CD4-positive, CD25-positive, alpha-beta regulatory T cell (primary cell): ENCODE data around the gene ZYG11A. TPM values are rescaled to one million over a fixed set of nuclear protein-coding genes. Genes with fewer than 3 reads are reported as not detected.
"Not testable (repeated sequence)": the region's sequence is repeated elsewhere in the genome, so short reads cannot be mapped to it uniquely, and the experiment has no call there.

Experiments
- ATAC-seq, 2 donors: fragments of 150-1000 bp; cut with Tn5 transposase; one replicate each; pipeline ENCODE4 v1.10.0; 2021; ENCODE audit warnings: low read depth in 2 of 2, moderate number of reproducible peaks in 2 of 2, moderate library complexity in 1 of 2
- DNase-seq, 3 donors: peaks; one replicate each; pipeline versions ENCODE4 v3.0.0 to v3.0.0-alpha.2; 2012 to 2022; ENCODE audit warnings: mixed read lengths in 1 of 3
- H3K27ac ChIP-seq: one replicate; pipeline ENCODE4 v1.7.0; 2013; ENCODE audit warnings: mild to moderate bottlenecking, low read length; ENCODE audit not compliant: insufficient read depth, poor library complexity, severe bottlenecking
- H3K27me3 ChIP-seq: one replicate; pipeline ENCODE4 v1.7.0; 2013; ENCODE audit warnings: low read length; ENCODE audit not compliant: control insufficient read depth, insufficient read depth
- H3K36me3 ChIP-seq: one replicate; pipeline ENCODE4 v1.7.0; 2013; ENCODE audit warnings: mild to moderate bottlenecking, low read length, moderate library complexity; ENCODE audit not compliant: control insufficient read depth, insufficient read depth
- H3K4me1 ChIP-seq: 2 replicates; pipeline ENCODE4 v1.7.0; 2013; ENCODE audit warnings: mild to moderate bottlenecking, low read length; ENCODE audit not compliant: insufficient read depth, control insufficient read depth, poor library complexity, severe bottlenecking
- H3K4me3 ChIP-seq: one replicate; pipeline ENCODE4 v1.7.0; 2013; ENCODE audit warnings: low read depth, mild to moderate bottlenecking, low read length, moderate library complexity
- H3K9me3 ChIP-seq, 2 experiments: 1 replicate in 1 of 2; 2 replicates in 1 of 2; pipeline ENCODE4 v1.7.0; 2013; ENCODE audit warnings: low read length in 2 of 2, mild to moderate bottlenecking in 1 of 2, moderate library complexity in 1 of 2; ENCODE audit not compliant: control insufficient read depth in 2 of 2
- H3K27ac Mint-ChIP-seq, 3 donors: one replicate each; pipeline ENCODE4 v1.8.0; 2020 to 2022; ENCODE audit warnings: mild to moderate bottlenecking in 3 of 3, mixed read lengths in 3 of 3, moderate library complexity in 2 of 3
- H3K27me3 Mint-ChIP-seq: one replicate; pipeline ENCODE4 v1.8.0; 2022; ENCODE audit warnings: mild to moderate bottlenecking, mixed read lengths
- H3K36me3 Mint-ChIP-seq: one replicate; pipeline ENCODE4 v1.8.0; 2020; ENCODE audit warnings: mixed read lengths
- H3K4me1 Mint-ChIP-seq, 4 donors: one replicate each; pipeline ENCODE4 v1.8.0; 2020 to 2022; ENCODE audit warnings: mixed read lengths in 4 of 4, mild to moderate bottlenecking in 1 of 4
- H3K4me3 Mint-ChIP-seq, 4 donors: one replicate each; pipeline ENCODE4 v1.8.0; 2020 to 2022; ENCODE audit warnings: mild to moderate bottlenecking in 4 of 4, mixed read lengths in 4 of 4, moderate library complexity in 3 of 4
- H3K9me3 Mint-ChIP-seq, 7 donors: one replicate each; pipeline ENCODE4 v1.8.0; 2020 to 2022; ENCODE audit warnings: mixed read lengths in 7 of 7, mild to moderate bottlenecking in 3 of 7, moderate library complexity in 2 of 7
- polyA plus RNA-seq, 4 donors: library from polyadenylated mRNA; unstranded; fragments of 300-500 nt; fragmentation: Illumina TruSeq; gene quantifications; one replicate each; pipeline ENCODE4 v1.2.3, GENCODE V29; 2021
- total RNA-seq: library from RNA; stranded (reverse); gene quantifications from one replicate; pipeline ENCODE4 v1.2.3, GENCODE V29; 2022

Gene ZYG11A
- total and polyA plus RNA-seq, 5 donors from 2014 or later: 0.20 TPM; not detected in 4

DNA sequence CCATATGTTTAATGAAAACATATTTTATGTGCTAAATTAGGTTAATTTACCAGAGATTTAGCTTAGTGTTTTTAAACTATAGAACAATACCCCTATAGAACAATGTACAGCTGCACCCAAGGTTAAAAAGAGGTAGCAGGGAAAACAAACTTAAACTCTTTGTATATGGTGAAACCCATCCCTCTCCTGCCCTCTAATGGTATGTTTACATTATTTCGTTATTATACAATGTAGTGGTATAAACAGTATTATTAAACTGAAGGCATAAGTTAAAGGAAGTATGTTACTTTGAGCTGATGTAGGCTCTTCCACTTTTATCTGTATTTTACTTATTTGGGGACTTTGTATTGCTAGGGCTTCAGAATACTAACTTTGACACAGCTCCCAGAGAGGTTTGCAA, 16.7 kb upstream of the ZYG11A start:
- Histone ChIP-seq H3K36me3 (peaks cover 10% of the 10 kb centered on the region), H3K27me3 (no peaks in the 10 kb centered on the region), H3K4me3 (no peak overlapping the region), H3K9me3 (no peaks in the 10 kb centered on the region), H3K27ac (no peak overlapping the region), H3K4me1 (no peaks in the 10 kb centered on the region)
- H3K9me3 Mint-ChIP-seq: no peaks in the 10 kb centered on the region
- DNase-seq: peak in 1 of 3 donors; percentile 37
- peak overlapping the region in 1 of 3 donors; percentile 7 for H3K27ac Mint-ChIP-seq
- no peaks in the 10 kb centered on the region for H3K27me3 Mint-ChIP-seq
- H3K36me3 Mint-ChIP-seq: peaks cover 10% of the 10 kb centered on the region
- no peak overlapping the region for H3K4me3 Mint-ChIP-seq
- no peak for ATAC-seq
- no peaks in the 10 kb centered on the region for H3K4me1 Mint-ChIP-seq

- no peak overlapping the region for H3K4me3 Mint-ChIP-seq
- no peaks in the 10 kb centered on the region for H3K9me3 ChIP-seq
- H3K36me3 ChIP-seq: no peaks in the 10 kb centered on the region
- ATAC-seq: no peak
- no peaks in the 10 kb centered on the region for H3K27me3 ChIP-seq
- H3K27ac Mint-ChIP-seq: no peak overlapping the region
- no peaks in the 10 kb centered on the region for H3K9me3 Mint-ChIP-seq
- H3K4me1 Mint-ChIP-seq: no peaks in the 10 kb centered on the region
- no peak for DNase-seq
- no peak overlapping the region for H3K4me3 ChIP-seq
- H3K27me3 Mint-ChIP-seq: peaks cover 14% of the 10 kb centered on the region
- H3K4me1 ChIP-seq: no peaks in the 10 kb centered on the region
- no peak overlapping the region for H3K27ac ChIP-seq
- no peaks in the 10 kb centered on the region for H3K36me3 Mint-ChIP-seq
Measured at GRCh38 chr1:52834798-52835197, 7.8 kb upstream of the ZYG11A start.

DNA sequence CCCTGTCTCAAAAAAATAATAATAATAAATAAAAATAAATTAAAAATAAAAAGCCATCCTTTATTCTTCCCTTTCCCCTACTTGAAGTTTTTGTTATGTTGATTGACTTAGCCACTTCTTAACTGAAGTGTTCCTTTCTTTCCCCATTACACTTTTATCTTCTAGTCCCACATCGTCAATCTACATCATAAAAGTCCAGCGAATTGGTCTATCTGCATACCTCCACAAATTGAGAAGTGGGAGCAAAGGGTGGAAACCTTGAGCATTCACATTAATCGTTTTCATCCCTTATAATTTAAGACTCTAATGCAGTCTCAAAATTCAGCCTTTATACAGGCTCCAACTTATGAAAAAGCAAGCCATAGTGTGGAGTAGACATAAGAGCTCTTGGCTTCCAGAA, 6.5 kb upstream of the ZYG11A start:
- H3K4me1 Mint-ChIP-seq: no peaks in the 10 kb centered on the region
- ATAC-seq: no peak

GRCh38 chr1:52839175-52839574, 3.4 kb upstream of the ZYG11A start:
- H3K36me3 ChIP-seq, ATAC-seq, H3K4me3 ChIP-seq, DNase-seq, H3K4me3 Mint-ChIP-seq, H3K9me3 ChIP-seq, H3K9me3 Mint-ChIP-seq, H3K27ac Mint-ChIP-seq, H3K27me3 ChIP-seq, H3K27ac ChIP-seq, H3K36me3 Mint-ChIP-seq: not testable (repeated sequence)
- Mint-ChIP-seq H3K4me1 (peaks cover 0 to 11% (median under 1%) of the 10 kb centered on the region in 4 donors), H3K27me3 (peaks cover 33% of the 10 kb centered on the region)
- H3K4me1 ChIP-seq: peaks cover 19% of the 10 kb centered on the region

More for the DNA sequence above, 6.5 kb upstream of the ZYG11A start:
- no peak overlapping the region for H3K4me3 ChIP-seq
- Mint-ChIP-seq H3K27ac (no peak overlapping the region), H3K4me3 (no peak overlapping the region), H3K27me3 (peaks cover 14% of the 10 kb centered on the region), H3K36me3 (no peaks in the 10 kb centered on the region), H3K9me3 (no peaks in the 10 kb centered on the region)
- no peak for DNase-seq
- H3K4me1 ChIP-seq: no peaks in the 10 kb centered on the region
- H3K27ac ChIP-seq: no peak overlapping the region
- H3K36me3 ChIP-seq: no peaks in the 10 kb centered on the region
- no peaks in the 10 kb centered on the region for H3K27me3 ChIP-seq
- H3K9me3 ChIP-seq: no peaks in the 10 kb centered on the region

DNA sequence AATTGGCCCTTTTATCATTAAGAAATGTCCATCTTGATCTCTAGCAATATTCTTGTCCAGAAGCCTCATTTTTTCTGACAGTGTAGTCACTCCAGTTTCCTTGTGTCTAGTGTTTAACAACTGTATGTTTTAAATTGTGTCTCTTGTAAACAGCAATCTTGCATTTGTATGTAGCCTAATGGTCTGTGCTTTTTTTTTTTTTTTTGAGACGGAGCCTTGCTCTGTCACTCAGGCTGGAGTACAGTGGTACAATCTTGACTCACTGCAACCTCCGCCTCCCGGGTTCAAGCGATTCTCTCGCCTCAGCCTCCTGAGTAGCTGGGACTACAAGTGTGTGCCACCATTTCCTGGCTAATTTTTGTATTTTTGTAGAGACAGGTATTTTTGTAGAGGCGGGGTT, 2.6 kb downstream of the ZYG11A start:
- ATAC-seq: not testable (repeated sequence)
- peaks cover 49% of the 10 kb centered on the region for H3K27me3 Mint-ChIP-seq

DNA sequence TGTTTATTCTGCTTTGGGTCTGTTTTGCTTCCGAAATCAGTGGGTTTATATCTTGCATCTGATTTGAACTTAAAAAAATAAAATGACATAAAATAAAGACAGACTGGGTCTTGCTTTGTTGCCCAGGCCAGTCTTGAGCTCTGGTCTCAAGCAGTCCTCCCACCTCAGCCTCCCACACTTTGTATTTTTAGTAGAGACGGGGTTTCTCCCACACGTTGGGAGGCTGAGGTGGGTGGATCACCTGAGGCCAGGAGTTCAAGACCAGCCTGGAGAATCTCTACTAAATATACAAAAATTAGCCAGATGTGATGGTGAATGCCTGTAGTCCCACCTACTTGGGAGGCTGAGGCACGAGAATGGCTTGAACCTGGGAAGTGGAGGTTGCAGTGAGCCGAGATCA, 5.9 kb downstream of the ZYG11A start:
- peaks cover 3% of the 10 kb centered on the region for H3K4me1 ChIP-seq
- peaks cover 43% of the 10 kb centered on the region for H3K27me3 Mint-ChIP-seq
- H3K4me3 Mint-ChIP-seq: no peak overlapping the region
- no peak for ATAC-seq
- DNase-seq: no peak
- no peak overlapping the region for H3K27ac ChIP-seq
- H3K9me3 Mint-ChIP-seq: no peaks in the 10 kb centered on the region
- no peak overlapping the region for H3K4me3 ChIP-seq
- H3K36me3 Mint-ChIP-seq: no peaks in the 10 kb centered on the region
- H3K27me3 ChIP-seq: peaks cover 9% of the 10 kb centered on the region
- H3K36me3 ChIP-seq: no peaks in the 10 kb centered on the region
- peaks cover 0 to 4% (median 2%) of the 10 kb centered on the region in 4 donors for H3K4me1 Mint-ChIP-seq
- no peak overlapping the region for H3K27ac Mint-ChIP-seq
- no peaks in the 10 kb centered on the region for H3K9me3 ChIP-seq

More for the DNA sequence above, 2.6 kb downstream of the ZYG11A start:
- H3K4me3 Mint-ChIP-seq: peak overlapping the region in 1 of 4 donors; percentile 64
- H3K27ac ChIP-seq, H3K36me3 Mint-ChIP-seq, H3K9me3 ChIP-seq, H3K27ac Mint-ChIP-seq, H3K36me3 ChIP-seq, H3K4me3 ChIP-seq, DNase-seq, H3K9me3 Mint-ChIP-seq: not testable (repeated sequence)
- peaks cover 12% of the 10 kb centered on the region for H3K27me3 ChIP-seq
- H3K4me1 Mint-ChIP-seq: peaks cover 0 to 11% (median under 1%) of the 10 kb centered on the region in 4 donors
- peaks cover 19% of the 10 kb centered on the region for H3K4me1 ChIP-seq

DNA sequence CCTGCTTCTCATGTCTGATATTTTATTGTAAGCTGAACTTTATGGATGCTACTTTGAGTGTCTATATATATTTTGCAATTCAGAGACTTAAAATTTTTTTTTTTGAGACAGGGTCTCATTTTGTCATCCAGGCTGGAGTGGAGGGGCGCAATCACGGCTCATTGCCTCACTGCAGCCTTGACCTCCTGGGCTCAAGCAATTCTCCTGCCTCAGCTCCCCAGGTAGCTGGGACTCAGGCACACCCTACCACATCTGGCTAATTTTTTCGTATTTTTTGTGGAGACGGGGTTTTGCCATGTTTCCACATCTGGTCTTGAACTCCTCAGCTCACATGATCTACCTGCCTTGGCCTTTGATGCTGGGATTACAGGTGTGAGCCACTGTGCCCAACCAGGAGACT, 8.4 kb downstream of the ZYG11A start:
- Mint-ChIP-seq H3K36me3 (no peaks in the 10 kb centered on the region), H3K27ac (peak overlapping the region in 1 of 3 donors; percentile 18), H3K27me3 (peaks cover 27% of the 10 kb centered on the region)

GRCh38 chr1:52852854-52853253, 10.3 kb downstream of the ZYG11A start:
- Histone ChIP-seq H3K4me3 (no peak overlapping the region), H3K4me1 (no peaks in the 10 kb centered on the region), H3K27me3 (no peaks in the 10 kb centered on the region), H3K36me3 (no peaks in the 10 kb centered on the region), H3K9me3 (no peaks in the 10 kb centered on the region), H3K27ac (no peak overlapping the region)
- Mint-ChIP-seq H3K36me3 (no peaks in the 10 kb centered on the region), H3K27ac (no peak overlapping the region), H3K4me1 (peaks cover 0 to 4% (median 0%) of the 10 kb centered on the region in 4 donors), H3K27me3 (peaks cover 15% of the 10 kb centered on the region), H3K4me3 (no peak overlapping the region), H3K9me3 (no peaks in the 10 kb centered on the region)
- no peak for DNase-seq
- no peak for ATAC-seq

More for the DNA sequence above, 8.4 kb downstream of the ZYG11A start:
- no peak overlapping the region for H3K4me3 Mint-ChIP-seq
- H3K4me1 Mint-ChIP-seq: peaks cover 0 to 4% (median 0%) of the 10 kb centered on the region in 4 donors
- DNase-seq (no peak), ATAC-seq (no peak)
- Histone ChIP-seq H3K27ac (no peak overlapping the region), H3K36me3 (no peaks in the 10 kb centered on the region), H3K27me3 (no peaks in the 10 kb centered on the region), H3K4me1 (no peaks in the 10 kb centered on the region), H3K4me3 (no peak overlapping the region), H3K9me3 (no peaks in the 10 kb centered on the region)
- H3K9me3 Mint-ChIP-seq: no peaks in the 10 kb centered on the region
